IPS DF 4.7 (cell line): ENCODE measurements around the gene UVSSA.
"Not testable (repeated sequence)": the region's sequence is repeated elsewhere in the genome, so short reads cannot be mapped to it uniquely, and the experiment has no call there.

Experiments used
- DNase-seq: peaks from one replicate; pipeline ENCODE4 v3.0.0-alpha.2; 2013; ENCODE audit warnings: low spot score; ENCODE audit errors: extremely low read depth

UVSSA gene

DNA sequence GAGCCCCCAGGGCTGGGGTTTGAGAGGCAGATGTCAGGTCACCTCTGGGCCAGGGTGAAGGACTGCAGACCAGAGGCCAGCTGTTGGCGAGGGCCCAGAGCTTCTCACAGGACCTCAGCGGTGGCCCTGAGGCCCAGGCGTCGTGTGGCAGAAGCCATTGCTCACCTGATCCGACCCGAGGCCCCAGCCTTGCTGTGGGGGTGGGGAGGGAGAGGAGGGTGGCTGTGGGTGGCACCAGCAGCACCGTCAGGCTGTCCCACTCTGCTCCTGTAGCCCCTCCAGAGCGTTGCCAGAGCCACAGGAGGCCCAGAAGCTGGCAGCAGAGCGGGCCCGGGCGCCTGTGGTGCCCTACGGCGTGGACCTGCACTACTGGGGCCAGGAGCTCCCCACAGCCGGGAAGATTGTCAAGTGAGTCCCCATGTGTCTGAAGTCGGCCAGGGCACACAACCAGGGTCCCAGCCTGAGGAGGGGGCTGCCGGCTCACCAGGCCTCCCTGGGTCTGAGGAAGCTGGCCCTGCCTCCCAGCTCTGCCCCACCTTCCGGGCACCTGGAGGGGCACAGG, 28.8 kb downstream of the UVSSA start:
- no peak for DNase-seq

DNA sequence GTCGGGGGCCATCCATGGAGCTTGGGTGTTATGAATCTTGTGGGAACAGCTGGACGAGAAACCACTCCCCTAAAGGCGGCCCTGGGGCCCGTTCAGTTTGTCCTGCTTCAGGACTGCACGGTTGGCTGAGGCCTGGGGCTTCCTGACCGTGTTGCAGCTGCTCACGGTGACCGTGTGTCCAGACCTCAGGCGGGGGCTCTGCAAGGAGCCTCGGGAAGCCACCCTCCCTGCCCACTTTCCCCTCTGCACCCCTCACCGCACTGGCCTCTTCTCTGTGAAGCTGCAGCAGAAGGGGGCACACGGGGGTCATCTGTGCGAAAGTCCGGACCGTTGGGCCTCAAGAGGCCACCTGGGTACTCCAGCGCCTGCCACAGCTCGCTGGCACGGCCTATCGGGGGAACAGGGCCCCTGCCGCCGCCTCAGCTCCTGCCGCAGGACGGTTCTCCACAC, 29.4 kb downstream of the UVSSA start:
- no peak for DNase-seq

DNA sequence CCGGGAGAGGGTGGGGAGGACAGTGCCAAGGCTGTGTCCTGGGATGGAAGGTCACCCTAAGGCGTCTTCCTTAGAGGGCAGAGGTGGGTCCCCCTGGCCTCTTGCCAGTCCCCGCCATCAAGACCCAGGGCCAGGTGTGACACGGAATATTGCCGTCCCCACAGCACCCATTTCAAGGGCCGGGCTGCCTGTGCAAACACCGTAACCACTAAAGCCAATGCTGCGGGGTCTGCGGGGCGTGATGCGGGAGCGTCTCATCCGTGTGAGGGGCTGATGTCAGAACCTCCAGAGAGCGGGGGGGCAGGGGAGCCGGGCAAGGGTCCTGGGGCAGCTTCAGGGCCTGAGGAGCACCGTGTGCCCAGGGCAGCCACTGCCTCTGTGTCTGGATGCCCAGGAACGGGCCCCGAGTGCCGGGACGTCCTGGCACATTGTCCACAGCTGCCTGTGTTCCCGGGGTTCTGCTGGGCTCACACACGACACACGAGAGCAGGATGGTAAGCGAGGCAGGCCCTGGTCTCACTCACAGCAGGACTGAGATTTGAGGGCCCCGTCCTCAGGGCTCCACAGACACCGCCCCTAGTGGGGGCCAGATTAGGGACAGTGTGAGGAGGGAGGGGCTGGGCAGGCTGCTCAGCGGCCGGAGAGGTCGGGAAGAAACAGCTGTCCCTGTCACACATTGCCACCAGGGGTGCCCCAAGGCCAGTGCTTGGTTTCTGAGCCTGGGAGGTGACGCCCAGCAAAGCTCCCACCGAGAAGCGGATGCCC, 30.0 kb downstream of the UVSSA start:
- no peak for DNase-seq

DNA sequence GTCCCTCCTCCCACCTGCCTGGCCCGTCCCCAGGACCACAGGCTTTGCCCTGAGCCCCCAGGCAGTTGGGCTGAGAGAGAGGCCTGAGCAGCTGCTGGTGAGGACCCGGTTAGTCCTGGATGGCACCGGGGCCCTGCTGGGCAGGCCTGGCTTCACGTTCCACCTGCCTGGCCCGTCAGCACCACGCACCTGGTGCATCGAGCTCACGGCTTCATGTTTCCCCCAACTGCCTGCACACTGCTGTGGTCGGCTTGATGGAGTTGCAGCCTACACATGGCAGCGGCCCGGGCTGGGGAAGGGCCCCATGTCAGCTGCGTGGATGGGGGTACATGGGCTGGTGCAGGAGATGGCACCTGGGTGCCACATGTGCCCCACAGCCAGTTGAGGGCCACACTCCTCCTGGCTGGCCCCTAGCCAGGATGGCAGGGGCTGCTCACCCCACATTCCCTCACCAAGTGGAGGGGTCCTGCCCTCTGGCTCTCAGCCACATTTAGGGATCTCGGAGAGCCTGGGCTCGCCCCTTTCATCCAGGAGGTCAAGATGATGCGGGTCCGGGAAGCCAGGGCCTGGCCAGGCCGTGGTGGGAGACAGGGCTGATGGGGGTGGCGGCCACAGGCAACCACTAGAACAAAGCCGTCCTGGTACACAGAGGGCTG, 30.7 kb downstream of the UVSSA start:
- no peak for DNase-seq

DNA sequence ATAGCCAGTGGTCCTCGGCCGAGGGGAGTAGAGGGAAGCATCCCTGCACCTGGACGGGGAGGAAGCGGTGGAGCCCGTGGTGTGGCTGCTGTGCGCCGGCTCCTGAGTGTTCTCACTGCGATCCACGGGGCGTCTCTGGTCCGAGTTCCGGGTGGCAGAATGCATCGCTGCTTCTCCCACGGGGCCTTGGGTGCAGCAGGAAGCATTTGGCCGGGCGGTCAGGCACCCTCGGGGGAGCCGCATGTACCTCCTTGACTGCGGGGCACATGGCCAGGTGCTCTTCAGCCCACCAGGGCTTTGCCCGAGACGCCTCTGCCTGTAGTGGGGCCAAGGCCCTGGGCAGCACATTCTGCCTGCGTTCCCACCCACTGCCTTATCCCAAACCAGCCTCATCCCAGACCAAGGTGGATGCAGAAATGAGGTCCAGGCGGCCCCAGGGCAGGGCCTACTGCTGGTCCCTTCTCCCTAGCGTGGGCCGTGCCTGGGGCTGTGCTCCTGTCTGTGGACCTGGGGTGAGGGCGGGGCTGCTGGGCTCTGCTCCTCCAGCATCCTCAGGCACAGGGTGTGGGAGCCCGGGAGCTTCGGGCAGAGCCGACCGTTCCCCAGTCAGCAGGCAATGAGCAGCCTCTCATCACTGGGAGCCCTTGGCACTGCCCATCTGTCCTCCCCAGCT, 31.7 kb downstream of the UVSSA start:
- no peak for DNase-seq

DNA sequence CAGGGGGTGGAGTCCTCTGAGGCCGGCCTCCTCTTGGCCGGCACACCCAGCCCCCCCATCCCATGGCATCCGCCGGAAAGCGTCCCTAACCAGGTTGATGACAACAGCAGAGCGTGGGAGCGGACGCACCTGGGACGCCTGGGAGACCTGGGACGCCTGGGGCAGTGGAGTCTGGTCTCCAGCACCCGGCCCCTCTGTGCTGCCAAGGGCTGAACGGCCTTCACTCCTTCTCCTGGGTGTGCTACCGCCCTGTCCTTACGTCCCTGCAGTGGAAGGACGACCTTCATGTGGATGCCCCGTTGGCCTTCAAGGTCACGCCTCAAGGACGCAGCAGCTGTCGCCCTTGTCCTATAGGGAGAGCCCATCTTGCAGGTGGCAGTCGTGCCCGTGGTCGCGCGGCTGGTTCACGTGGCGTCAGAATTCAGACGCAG, 32.4 kb downstream of the UVSSA start:
- DNase-seq = no peak

DNA sequence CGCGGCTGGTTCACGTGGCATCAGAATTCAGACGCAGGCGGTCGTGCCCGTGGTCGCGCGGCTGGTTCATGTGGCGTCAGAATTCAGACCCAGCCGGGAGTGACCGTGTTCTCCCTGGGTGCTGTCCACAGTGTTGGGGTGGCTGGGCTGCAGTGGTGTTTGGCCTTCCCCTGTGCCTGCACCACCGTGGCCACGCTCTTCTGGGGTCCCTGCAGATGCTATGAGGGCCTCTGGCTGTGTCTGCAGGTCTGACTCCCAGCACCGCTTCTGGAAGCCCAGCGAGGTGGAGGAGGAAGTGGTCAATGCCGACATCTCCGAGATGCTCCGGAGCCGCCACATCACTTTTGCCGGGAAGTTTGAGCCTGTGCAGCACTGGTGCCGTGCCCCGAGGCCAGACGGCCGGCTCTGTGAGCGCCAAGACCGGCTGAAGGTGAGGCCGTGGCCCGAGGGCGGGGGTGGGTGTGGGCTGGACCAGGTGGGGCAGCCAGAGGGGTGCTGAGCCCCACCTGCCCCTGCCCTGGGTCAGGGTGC, 32.9 kb downstream of the UVSSA start:
- no peak for DNase-seq

DNA sequence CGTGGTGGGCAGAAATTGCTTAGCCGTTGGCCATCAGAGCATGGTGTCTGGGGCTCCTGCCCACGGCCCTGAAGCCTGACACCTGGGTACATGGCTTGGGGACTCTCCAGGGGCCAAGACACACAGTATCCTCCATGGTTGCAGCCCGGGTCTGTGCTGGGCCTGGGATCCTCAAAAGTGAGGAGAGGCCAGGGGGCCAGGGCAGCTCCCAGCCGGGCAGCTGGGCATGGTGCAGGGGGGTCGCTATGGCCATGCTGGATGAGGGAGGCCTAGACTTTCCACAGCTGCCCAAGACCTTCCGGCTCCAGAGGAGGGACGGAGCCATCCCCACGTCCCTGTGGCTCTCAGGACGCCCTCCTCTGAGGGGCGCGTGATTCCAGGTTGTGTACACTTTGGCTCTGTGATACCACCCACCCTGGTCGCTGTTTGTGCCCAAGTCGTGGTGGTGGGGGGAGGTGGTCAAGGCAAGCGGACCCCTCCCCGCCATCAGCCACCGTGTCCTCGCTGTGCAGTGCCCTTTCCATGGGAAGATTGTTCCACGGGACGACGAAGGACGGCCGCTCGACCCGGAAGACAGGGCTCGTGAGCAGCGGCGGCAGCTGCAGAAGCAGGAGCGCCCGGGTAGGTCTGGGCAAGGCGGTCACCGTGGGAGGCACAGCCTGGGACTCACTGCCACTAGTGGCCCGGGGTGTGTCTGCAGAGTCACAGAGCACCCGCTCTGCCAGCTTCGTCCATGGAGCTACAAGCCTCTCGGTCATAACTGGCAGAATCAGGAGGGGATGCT, 33.6 kb downstream of the UVSSA start:
- no peak for DNase-seq

DNA sequence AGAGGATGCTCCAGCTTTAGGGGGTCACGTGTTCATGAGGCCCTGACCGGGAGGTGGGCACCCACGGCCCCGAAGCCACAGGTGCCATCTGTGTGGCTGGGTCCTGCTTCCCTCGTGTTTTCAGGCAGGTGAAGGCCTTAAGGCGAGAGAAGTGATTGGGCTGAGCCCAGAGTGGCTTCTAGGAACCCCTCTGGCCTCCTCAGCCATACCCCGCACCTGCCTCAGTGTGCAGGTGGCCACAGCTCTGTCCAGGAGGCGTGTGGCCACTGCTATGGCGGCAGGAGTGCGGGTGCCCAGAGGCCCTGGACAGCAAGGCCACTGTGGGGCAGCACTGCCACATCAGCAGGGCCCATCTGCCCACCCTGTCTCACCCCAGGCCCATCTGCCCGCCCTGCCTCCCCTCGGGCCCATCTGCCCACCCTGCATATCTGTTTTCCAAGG, 34.2 kb downstream of the UVSSA start:
- DNase-seq = no peak

DNA sequence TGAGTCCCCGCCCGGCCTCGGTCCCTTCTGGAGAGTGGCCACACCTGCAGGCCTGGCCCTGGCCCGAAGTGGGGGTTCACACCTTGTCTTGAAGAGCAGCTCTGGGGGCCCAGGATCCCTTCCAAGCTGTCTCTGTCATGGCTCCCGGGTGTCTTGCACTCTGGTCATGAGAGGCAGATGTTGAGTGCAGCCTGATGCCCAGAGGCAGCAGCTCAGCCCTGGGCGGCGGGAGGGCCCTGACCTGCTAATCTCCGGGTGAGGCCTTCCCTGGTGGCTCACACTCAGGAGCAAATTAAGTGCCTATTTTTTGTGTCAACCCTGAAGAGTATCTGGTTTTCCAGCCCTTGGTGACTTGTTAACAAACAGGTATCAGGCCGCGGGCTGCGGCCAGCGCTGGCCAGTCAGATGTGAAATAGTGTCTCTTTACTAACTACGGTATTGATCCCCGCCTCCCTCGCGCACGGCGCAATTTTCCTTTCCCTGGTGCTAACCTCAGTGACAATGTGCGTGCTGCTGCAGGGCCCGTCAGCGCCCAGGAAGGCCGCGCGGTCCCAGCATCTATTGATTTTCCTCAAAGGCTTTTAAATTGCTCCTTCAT, 35.0 kb downstream of the UVSSA start:
- no peak for DNase-seq

DNA sequence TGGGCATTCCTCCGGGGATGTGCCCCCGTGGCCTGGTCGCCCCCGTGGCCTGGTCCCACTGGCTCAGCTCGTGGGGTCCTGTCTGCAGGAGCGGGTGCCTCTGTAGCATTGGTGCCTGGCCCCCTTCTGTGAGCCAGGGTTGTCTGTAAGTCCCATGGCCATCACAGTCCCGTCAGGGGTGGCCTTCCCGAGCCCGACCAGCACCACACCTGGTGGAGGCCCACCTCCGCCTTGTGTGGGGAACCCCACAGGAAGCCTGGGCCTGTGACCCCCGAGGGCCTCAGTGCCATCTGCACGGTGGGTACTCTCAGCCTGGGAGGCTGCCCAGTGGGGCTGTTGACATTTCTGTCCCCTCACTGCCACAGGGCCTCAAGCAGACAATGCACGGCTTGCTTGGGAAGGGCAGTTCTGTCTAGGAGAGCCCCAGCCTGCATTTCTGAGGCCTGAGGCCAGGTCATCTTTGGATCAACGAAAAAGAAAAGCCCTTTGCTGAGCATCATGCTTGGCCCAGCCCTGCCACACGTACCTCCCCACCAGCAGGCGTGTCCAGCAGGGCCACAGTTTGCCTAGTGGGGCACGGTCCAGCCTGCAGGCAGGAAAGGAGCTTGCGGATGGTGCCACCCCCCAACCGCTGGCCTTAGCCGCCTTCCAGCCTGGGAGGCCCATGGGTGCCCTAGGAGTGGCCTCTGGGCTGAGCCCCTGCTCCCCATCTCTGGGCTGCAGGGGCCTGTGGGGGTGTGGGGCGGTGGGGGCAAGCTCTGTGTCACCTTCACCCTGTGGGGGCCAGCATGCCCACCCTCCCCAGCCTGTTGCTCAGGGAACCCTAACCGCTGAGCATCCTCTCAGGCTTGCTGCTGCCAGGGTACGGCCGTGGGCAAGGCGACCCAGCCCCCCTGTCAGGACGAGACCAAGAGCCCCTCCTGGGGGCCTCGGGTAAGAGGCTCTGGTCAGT, 36.0 kb downstream of the UVSSA start:
- no peak for DNase-seq

DNA sequence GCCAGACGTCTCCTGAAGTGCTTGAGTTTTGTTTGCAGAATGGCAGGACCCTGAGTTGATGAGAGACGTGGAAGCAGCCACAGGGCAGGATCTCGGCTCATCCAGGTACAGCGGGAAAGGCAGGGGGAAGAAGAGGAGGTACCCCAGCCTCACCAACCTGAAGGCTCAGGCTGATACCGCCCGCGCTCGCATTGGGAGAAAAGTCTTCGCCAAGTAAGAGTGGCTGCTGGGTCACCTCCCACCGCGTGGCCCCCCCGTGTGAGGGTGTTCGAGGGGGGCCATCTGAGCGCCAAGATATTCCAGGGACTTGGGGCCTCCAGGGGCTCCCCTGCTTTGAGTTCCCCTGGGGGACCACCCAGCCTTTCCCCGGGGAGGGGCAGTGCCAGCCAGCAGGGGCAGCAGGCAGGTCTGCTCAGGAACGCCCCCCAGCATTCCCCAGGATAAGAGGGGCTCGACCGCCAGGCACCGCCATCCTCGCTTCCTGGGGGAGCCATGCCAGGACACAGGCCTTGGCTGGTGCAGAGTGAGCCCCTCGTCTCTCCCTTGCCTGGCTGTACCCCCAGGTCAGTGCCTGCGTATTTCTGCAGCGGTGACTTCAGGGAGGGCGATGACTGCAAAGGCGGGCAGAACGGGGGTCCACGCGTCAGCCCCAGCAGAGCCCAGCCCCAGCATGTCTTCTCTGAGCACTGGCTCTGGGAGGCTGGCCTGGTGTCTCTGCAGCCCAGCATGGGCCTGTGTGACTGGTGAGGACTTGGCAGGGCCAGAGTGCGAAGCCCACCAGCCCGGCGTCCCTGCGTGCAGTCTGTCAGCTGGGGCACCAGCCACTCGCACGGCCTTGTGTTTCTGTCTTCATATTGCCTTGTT, 37.0 kb downstream of the UVSSA start:
- no peak for DNase-seq

DNA sequence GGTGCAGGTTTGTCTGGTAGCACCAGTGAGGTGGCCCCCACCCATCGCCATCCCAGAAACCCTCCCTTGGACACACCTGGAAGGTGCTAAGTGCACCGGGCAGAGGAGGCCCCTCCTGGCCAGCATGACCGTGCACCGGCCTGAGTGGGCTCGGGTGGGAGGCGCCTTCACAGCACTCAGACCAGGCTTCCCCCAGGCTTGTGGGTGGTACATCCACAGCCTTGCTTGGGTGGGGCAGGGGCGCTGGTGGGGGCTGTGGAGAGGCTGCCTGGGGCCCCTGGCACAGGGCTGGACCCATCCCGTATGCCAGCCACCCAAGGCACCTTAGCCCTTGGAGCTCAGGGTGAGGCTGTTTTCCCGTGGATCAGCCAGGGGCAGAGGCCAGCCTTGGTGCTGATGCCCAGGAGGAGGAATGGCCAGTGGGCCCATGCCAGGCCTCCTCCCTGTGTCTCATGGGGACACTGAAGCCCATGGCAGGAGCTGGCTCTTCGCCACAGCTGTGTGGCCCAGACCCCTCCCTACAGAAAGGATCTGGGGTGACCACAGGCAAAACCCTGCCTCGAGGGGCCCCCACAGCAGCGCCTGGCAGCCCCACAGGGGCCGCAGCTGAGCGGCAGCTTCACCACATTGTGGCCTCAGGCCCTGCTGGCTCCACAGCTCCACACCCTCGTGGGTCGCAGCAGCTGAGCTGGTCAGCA, 37.8 kb downstream of the UVSSA start:
- no peak for DNase-seq

DNA sequence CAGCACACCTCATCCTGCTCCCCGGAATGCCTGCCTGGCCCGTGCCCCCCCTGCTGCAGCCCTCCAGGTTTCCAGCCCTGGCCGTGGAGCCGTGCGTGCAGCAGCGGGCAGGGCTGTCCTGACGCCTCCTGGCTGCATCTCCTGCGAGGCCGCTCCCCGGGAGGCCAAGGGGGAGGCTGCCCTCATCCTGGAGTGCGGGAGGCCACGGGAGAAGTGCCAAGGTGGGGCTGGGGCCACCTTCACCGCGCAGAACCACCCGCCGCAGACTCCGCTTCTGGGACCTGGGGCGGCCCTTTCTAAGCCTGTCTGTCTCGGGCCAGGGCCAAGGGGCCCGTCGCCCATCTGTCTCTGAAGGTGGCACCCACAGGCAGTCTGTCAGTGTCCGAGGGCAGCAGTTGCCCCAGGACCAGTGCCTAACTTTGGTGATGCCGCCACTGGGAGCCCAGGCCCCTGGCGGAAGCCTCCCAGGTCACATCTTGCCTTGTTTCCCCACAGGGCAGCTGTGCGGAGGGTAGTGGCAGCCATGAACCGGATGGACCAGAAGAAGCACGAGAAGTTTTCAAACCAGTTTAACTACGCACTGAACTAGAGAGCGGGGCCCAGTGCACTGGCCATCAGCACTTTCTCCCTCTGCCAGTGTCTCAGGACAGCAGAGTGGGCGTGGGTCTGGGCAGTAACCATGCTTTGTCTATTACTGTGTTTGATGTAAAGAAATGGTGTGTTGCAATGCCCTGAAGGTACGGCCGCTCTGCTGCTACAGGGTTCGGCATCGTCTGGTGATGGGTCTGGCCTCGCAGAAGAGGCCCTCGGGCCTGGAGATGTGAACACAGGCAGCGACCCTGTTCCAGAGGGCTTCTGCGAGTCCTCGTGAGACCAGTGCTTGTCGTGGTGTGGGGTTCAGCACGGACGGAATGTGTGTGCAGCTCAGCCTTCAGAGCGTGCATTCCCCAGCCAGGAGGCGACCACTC, 38.6 kb downstream of the UVSSA start:
- no peak for DNase-seq

DNA sequence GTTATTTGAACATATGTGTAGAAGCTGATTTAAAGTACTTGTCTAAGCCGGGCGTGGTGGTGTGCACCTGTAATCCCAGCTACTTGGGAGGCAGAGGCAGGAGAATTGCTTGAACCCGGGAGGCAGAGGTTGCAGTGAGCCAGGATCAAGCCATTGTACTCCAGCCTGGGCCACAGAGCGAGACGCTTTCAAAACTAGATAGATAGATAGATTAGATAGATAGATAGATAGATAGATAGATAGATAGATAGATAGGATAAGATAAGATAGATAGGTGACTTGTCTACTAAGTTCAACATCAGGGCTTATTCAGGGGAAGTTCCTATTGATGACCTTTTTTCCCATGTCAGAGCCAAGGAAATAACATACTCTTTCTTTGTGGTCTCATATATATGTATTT, 46.4 kb downstream of the UVSSA start:
- not testable (repeated sequence) for DNase-seq

DNA sequence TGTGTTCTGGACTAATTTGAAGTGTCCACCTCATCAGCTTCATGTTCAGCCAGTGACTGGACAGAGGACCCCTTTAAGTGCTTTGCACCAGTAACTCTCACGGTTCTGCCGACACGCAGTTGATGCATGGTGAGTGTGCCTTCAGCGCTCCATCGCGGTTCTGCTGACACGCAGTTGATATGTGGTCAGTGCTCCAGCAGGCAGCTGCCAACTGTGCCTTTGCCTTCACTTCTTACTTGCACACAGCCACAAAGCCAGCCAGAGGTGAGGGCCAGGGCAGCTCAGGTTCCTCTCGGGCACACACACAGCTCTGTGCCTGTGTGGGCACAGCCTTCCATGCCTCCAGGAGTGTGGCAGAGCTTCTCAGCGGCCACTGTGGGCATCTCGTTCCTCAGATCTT, 46.9 kb downstream of the UVSSA start:
- no peak for DNase-seq
